ENCODE measurements around the gene RHEB. TPM values are rescaled to one million over a fixed set of nuclear protein-coding genes. Genes with fewer than 3 reads are reported as not detected.

RHEB gene
- total and polyA plus RNA-seq, 2 of the 13 experiments (the other 11 are each of a cell fraction or from before 2014, with no cell fraction given) = 55.0 to 77.6 TPM

DNA sequence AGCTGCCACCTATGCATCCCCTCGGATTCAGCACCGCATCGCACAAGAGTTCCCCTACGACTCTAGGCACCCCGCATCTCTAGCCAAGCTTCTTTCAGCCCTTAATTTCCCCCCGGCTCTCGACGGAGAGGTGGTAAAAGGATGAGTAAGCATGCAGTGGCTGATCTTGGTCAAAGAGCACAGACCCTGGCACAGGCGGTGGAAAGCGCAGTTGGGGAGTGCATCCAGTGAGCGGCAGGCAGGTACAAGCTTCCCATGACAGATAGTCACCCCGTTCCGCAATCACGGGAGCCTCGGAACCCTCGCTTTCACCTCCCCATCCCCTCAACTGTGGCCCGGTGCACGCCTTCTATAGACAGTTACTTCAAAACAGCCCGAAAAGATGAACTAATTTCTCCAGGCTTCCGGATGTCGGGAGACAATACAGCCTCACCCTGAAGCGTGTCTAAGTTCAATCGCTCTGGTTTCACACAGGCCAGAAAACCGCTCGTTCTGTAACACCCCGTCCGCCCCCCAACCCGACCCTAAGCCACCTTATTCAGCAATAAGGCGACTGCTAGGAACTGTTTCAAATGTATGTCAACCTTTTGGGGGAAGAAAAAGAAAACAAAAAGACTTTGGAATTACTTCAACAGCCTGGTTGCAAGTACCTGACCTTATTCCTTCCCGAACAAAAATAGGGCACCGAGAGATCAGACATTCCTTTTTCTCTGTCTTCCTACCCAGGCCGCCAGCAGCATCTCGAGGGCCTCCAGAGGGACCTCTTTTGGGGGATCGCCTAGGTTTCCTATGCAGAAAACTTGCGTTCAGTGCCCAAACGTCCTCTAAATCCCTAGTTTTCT lies 1.4 kb downstream of the RHEB start (continued):
- no peak for TF ChIP-seq MEIS2 (CRISPR knock-in tag; IDR thresholded peaks at IDR 0.05)
- 0 out of 2 replicates have a peak, but pooled peaks have one; percentile 28 for TF ChIP-seq HIVEP1 (CRISPR knock-in tag; IDR thresholded peaks at IDR 0.05)
- TF ChIP-seq ZMYM3 (CRISPR knock-in tag; IDR thresholded peaks at IDR 0.05) = peak; percentile 19; the same call in 1 of the 2 replicates
- TF ChIP-seq HBP1 (CRISPR knock-in tag; IDR thresholded peaks at IDR 0.05; ENCODE audit: low read depth) = 0 out of 2 replicates have a peak, but pooled peaks have one; percentile 30
- TF ChIP-seq FLYWCH1 (CRISPR knock-in tag; IDR thresholded peaks at IDR 0.05) = no peak
- TF ChIP-seq ZNF660 (CRISPR knock-in tag; IDR thresholded peaks at IDR 0.05; ENCODE audit: borderline replicate concordance, low read depth) = no peak
- TF ChIP-seq ATF7 (IDR thresholded peaks at IDR 0.05) = no peak
- TF ChIP-seq ATF7 (CRISPR knock-in tag; IDR thresholded peaks at IDR 0.05) = no peak
- TF ChIP-seq, protein P1, sequence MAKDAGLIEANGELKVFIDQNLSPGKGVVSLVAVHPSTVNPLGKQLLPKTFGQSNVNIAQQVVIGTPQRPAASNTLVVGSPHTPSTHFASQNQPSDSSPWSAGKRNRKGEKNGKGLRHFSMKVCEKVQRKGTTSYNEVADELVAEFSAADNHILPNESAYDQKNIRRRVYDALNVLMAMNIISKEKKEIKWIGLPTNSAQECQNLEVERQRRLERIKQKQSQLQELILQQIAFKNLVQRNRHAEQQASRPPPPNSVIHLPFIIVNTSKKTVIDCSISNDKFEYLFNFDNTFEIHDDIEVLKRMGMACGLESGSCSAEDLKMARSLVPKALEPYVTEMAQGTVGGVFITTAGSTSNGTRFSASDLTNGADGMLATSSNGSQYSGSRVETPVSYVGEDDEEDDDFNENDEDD (CRISPR knock-in tag; IDR thresholded peaks at IDR 0.05; ENCODE audit: borderline replicate concordance) = no peak
- TF ChIP-seq ZNF101 (CRISPR knock-in tag; IDR thresholded peaks at IDR 0.05; ENCODE audit: borderline replicate concordance, low read depth) = no peak
- TF ChIP-seq TCF12 (IDR thresholded peaks at IDR 0.05) = no peak
- no peak for TF ChIP-seq TCF12 (CRISPR knock-in tag; IDR thresholded peaks at IDR 0.05)
- no peak for TF ChIP-seq AKNA (CRISPR knock-in tag; IDR thresholded peaks at IDR 0.05; ENCODE audit: borderline replicate concordance)
- no peak for TF ChIP-seq ZNF430 (CRISPR knock-in tag; IDR thresholded peaks at IDR 0.05)
- TF ChIP-seq ZNF225 (CRISPR knock-in tag; IDR thresholded peaks at IDR 0.05) = no peak
- TF ChIP-seq YEATS2 (CRISPR knock-in tag; IDR thresholded peaks at IDR 0.05; ENCODE audit: borderline replicate concordance) = peak; percentile 18; the same call in 1 of the 2 replicates
- TF ChIP-seq ZFX (CRISPR knock-in tag; IDR thresholded peaks at IDR 0.05; ENCODE audit: low read depth) = peak; percentile 31; the same call in 1 of the 2 replicates
- TF ChIP-seq, protein P2, sequence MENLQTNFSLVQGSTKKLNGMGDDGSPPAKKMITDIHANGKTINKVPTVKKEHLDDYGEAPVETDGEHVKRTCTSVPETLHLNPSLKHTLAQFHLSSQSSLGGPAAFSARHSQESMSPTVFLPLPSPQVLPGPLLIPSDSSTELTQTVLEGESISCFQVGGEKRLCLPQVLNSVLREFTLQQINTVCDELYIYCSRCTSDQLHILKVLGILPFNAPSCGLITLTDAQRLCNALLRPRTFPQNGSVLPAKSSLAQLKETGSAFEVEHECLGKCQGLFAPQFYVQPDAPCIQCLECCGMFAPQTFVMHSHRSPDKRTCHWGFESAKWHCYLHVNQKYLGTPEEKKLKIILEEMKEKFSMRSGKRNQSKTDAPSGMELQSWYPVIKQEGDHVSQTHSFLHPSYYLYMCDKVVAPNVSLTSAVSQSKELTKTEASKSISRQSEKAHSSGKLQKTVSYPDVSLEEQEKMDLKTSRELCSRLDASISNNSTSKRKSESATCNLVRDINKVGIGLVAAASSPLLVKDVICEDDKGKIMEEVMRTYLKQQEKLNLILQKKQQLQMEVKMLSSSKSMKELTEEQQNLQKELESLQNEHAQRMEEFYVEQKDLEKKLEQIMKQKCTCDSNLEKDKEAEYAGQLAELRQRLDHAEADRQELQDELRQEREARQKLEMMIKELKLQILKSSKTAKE (CRISPR knock-in tag; IDR thresholded peaks at IDR 0.05; ENCODE audit: borderline replicate concordance) = 0 out of 2 replicates have a peak, but pooled peaks have one; percentile 22
- no peak for TF ChIP-seq EZH2 (conservative IDR thresholded peaks at IDR 0.05; ENCODE audit: low read depth, low read length)

All from HepG2 (cell line).